Fibroblast of villous mesenchyme (primary cell): Measurements from ENCODE around the gene CFAP47. TPM values are rescaled to one million over a fixed set of nuclear protein-coding genes. Genes with fewer than 3 reads are reported as not detected.

Experiments
- DNase-seq: peaks from one replicate; pipeline ENCODE4 v3.0.0-alpha.2; 2010; ENCODE audit warnings: low read depth
- H3K4me3 ChIP-seq: 2 replicates; pipeline ENCODE4 v1.5.1; 2011; ENCODE audit warnings: low read depth, mild to moderate bottlenecking, low read length
- total RNA-seq: library from RNA; depleted of rRNA; stranded (reverse); fragments of >200 nt; gene quantifications from 2 replicates; pipeline ENCODE4 v1.2.3, GENCODE V29; 2012
- TF ChIP-seq, protein P1 (sequence below): IDR thresholded peaks from 2 replicates; pipeline ENCODE4 v1.5.1; 2012; ENCODE audit warnings: low read depth, mild to moderate bottlenecking, low read length; ENCODE audit not compliant: insufficient read depth

The CFAP47 gene
- total RNA-seq, 1 donor, result not detected

GRCh38 chrX:36102425-36102824, 182.9 kb downstream of the CFAP47 start:
- no peak for DNase-seq
- TF ChIP-seq, protein P1, sequence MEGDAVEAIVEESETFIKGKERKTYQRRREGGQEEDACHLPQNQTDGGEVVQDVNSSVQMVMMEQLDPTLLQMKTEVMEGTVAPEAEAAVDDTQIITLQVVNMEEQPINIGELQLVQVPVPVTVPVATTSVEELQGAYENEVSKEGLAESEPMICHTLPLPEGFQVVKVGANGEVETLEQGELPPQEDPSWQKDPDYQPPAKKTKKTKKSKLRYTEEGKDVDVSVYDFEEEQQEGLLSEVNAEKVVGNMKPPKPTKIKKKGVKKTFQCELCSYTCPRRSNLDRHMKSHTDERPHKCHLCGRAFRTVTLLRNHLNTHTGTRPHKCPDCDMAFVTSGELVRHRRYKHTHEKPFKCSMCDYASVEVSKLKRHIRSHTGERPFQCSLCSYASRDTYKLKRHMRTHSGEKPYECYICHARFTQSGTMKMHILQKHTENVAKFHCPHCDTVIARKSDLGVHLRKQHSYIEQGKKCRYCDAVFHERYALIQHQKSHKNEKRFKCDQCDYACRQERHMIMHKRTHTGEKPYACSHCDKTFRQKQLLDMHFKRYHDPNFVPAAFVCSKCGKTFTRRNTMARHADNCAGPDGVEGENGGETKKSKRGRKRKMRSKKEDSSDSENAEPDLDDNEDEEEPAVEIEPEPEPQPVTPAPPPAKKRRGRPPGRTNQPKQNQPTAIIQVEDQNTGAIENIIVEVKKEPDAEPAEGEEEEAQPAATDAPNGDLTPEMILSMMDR, result no peak
- H3K4me3 ChIP-seq, result no peak overlapping the region

- no peak for DNase-seq
- H3K4me3 ChIP-seq, result no peak overlapping the region
- TF ChIP-seq, protein P1, result no peak
Observed at GRCh38 chrX:36116222-36116621, 196.7 kb downstream of the CFAP47 start.

DNA sequence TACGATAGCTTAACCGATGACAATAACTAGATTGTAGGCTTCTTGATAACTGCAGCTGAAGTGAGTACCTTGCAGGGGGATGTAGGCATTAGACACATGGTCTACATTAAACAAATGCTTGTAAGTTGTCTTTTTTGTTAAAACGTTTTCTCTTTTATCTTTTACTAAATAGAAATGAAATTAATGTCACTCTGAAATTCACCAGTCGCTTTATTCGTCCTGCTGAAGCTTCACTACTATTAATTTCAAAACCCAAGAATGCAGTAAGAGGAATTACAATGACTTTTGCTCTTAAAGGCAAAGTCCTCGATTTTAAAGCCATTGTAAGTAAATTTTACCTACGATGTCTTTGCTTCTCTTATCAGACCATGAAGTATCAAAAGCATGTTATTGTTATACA, 239.7 kb downstream of the CFAP47 start:
- TF ChIP-seq, protein P1, result no peak
- H3K4me3 ChIP-seq, result no peak overlapping the region
- no peak for DNase-seq

DNA sequence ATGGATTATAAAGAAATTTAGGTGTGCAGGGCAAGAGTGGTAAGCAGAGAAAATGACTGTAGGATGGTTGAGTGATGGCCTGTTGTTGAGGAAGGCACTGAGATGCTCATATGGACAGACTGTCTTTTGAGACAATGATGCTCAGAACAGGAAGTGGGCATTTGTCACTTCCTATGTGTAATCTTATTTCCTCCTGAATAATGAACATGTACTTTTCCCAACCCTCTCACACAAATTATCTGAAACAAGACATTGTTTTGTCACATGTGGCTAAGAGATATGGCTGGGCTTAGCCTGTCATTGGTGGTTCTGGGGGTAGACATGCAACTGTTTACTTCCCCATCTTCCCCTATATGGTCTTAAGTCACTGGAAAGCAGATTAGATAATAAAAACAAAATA, 240.5 kb downstream of the CFAP47 start:
- TF ChIP-seq, protein P1, result no peak
- no peak for DNase-seq
- H3K4me3 ChIP-seq, result no peak overlapping the region

GRCh38 chrX:36198575-36198974, 279.0 kb downstream of the CFAP47 start:
- H3K4me3 ChIP-seq, result no peak overlapping the region
- TF ChIP-seq, protein P1, result no peak
- no peak for DNase-seq

DNA sequence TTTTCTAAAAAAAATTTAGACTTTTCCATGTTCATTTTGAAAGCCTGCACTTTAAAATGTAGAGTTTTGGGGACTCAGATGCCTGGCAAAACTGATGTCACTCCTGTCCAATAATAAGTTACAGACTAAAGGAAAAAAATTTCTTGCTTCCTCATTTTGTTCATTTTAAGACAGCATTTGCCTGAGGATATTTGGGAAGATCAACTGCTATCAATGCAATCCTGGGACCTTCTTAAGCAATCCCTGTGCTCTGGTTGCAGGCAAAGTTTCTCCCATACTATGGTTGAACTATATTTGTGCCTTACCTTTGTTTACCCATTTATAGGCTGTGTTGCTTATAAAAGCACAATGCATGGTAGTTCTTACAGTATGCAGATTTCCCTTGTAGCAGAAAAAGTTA, 280.4 kb downstream of the CFAP47 start:
- TF ChIP-seq, protein P1, result no peak
- no peak for DNase-seq
- no peak overlapping the region for H3K4me3 ChIP-seq

GRCh38 chrX:36214924-36215323, 295.4 kb downstream of the CFAP47 start:
- TF ChIP-seq, protein P1, result no peak
- DNase-seq, result no peak
- no peak overlapping the region for H3K4me3 ChIP-seq
